Neuronal stem cell (in vitro differentiated cells): ENCODE measurements around the gene LIG3.
"Not testable (repeated sequence)": the region's sequence is repeated elsewhere in the genome, so short reads cannot be mapped to it uniquely, and the experiment has no call there.

Source experiments
- DNase-seq: peaks from one replicate; pipeline ENCODE4 v3.0.0-alpha.2; 2013; ENCODE audit warnings: low spot score
- H2AFZ ChIP-seq: one replicate; pipeline ENCODE4 v1.6.1; 2013; ENCODE audit warnings: mild to moderate bottlenecking, low read length, inconsistent platforms
- H2AK5ac ChIP-seq: 2 replicates; pipeline ENCODE4 v1.6.1; 2013; ENCODE audit warnings: low read depth, mild to moderate bottlenecking, inconsistent platforms, low read length, moderate library complexity, mixed read lengths
- H2BK120ac ChIP-seq: 2 replicates; pipeline ENCODE4 v1.6.1; 2013; ENCODE audit warnings: low read depth, mild to moderate bottlenecking, inconsistent platforms, low read length, moderate library complexity, mixed read lengths
- H2BK12ac ChIP-seq: one replicate; pipeline ENCODE4 v1.6.1; 2013; ENCODE audit warnings: low read length, inconsistent platforms
- H2BK15ac ChIP-seq: 2 replicates; pipeline ENCODE4 v1.6.1; 2013; ENCODE audit warnings: mild to moderate bottlenecking, low read length, inconsistent platforms, mixed read lengths
- H2BK5ac ChIP-seq: one replicate; pipeline ENCODE4 v1.6.1; 2013; ENCODE audit warnings: inconsistent platforms, mild to moderate bottlenecking, low read length, moderate library complexity
- H3K14ac ChIP-seq: one replicate; pipeline ENCODE4 v1.6.1; 2013; ENCODE audit warnings: low read length, inconsistent platforms
- H3K18ac ChIP-seq: 2 replicates; pipeline ENCODE4 v1.6.1; 2013; ENCODE audit warnings: low read length, inconsistent platforms
- H3K23ac ChIP-seq: 2 replicates; pipeline ENCODE4 v1.6.1; 2013; ENCODE audit warnings: low read depth, mild to moderate bottlenecking, mixed read lengths, low read length, inconsistent platforms; ENCODE audit not compliant: poor library complexity
- H3K27ac ChIP-seq: replicated peaks from 3 replicates; pipeline ENCODE4 v1.5.1; 2013; ENCODE audit warnings: low read length, inconsistent platforms
- H3K27me3 ChIP-seq, 3 experiments: 2 replicates each; pipeline ENCODE4 v1.6.1; 2013; ENCODE audit warnings: low read length in 3 of 3, mild to moderate bottlenecking in 2 of 3, inconsistent platforms in 1 of 3, low read depth in 1 of 3, mixed read lengths in 1 of 3, moderate library complexity in 1 of 3; ENCODE audit not compliant: control insufficient read depth in 3 of 3, insufficient read depth in 3 of 3
- H3K36me3 ChIP-seq, 2 donors: replicated peaks in 1 of 2; 2 replicates each; pipeline ENCODE4 v1.6.1; 2013; ENCODE audit warnings: low read length in 2 of 2; ENCODE audit not compliant: control insufficient read depth in 2 of 2, insufficient read depth in 2 of 2
- H3K4ac ChIP-seq: 2 replicates; pipeline ENCODE4 v1.6.1; 2013; ENCODE audit warnings: inconsistent platforms, mild to moderate bottlenecking, low read length, moderate library complexity
- H3K4me1 ChIP-seq, 2 donors: 1 replicate in 1 of 2; 2 replicates in 1 of 2; pipeline ENCODE4 v1.6.1; 2013; ENCODE audit warnings: low read length in 2 of 2, low read depth in 1 of 2; ENCODE audit not compliant: control insufficient read depth in 2 of 2, insufficient read depth in 1 of 2
- H3K4me2 ChIP-seq: one replicate; pipeline ENCODE4 v1.6.1; 2013; ENCODE audit warnings: mild to moderate bottlenecking, low read length, inconsistent platforms; ENCODE audit not compliant: insufficient read depth, poor library complexity, severe bottlenecking
- H3K4me3 ChIP-seq, 2 donors: 2 replicates each; pipeline ENCODE4 v1.5.1; 2013; ENCODE audit warnings: low read length in 2 of 2, mild to moderate bottlenecking in 2 of 2, inconsistent platforms in 1 of 2, moderate library complexity in 1 of 2
- H3K79me1 ChIP-seq: one replicate; pipeline ENCODE4 v1.6.1; 2013; ENCODE audit warnings: low read depth, mild to moderate bottlenecking, inconsistent platforms, low read length, moderate library complexity
- H3K9ac ChIP-seq: one replicate; pipeline ENCODE4 v1.6.1; 2013; ENCODE audit warnings: mild to moderate bottlenecking, low read depth, low read length, inconsistent platforms; ENCODE audit not compliant: poor library complexity
- H3K9me3 ChIP-seq, 2 donors: replicated peaks in 1 of 2; 2 replicates each; pipeline versions ENCODE3 to v1.6.1; 2013; ENCODE audit warnings: low read length in 2 of 2, mild to moderate bottlenecking in 2 of 2, inconsistent platforms in 1 of 2, low read depth in 1 of 2, mixed read lengths in 1 of 2, moderate library complexity in 1 of 2; ENCODE audit not compliant: control insufficient read depth in 2 of 2, insufficient read depth in 1 of 2
- H4K8ac ChIP-seq: one replicate; pipeline ENCODE4 v1.6.1; 2013; ENCODE audit warnings: low read depth, mild to moderate bottlenecking, inconsistent platforms, low read length, moderate library complexity
- H4K91ac ChIP-seq: one replicate; pipeline ENCODE4 v1.6.1; 2013; ENCODE audit warnings: low read length, low read depth, mild to moderate bottlenecking, inconsistent platforms; ENCODE audit not compliant: poor library complexity
- WGBS, 2 donors: extraction: QIAGEN DNeasy Blood & Tissue Kit; methylation state at CpG; one replicate each; pipeline ENCODE4 v1.1.7; 2013; ENCODE audit warnings: missing lambda C conversion rate in 2 of 2, mixed read lengths in 1 of 2; ENCODE audit not compliant: insufficient read length in 2 of 2, insufficient replicate concordance in 1 of 2; ENCODE audit errors: extremely low coverage in 2 of 2; 5-methylcytosine and 5-hydroxymethylcytosine counted together

Gene LIG3

DNA sequence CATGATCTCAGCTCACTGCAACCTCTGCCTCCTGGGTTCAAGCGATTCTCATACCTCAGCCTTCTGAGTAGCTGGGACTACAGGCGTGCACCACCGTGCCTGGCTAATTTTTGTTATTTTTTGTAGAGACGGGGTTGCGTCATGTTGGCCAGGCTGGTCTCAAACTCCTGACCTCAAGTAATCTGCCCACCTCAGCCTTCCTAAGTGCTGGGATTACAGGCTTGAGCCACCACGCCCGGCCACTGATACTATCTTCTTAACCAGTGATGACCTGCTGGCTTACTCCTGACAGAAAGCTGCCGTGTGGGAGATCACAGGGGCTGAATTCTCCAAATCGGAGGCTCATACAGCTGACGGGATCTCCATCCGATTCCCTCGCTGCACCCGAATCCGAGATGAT lies 20.7 kb downstream of the LIG3 start:
- H2BK15ac ChIP-seq, H3K23ac ChIP-seq, H3K4me2 ChIP-seq, H3K18ac ChIP-seq, H3K27ac ChIP-seq, H2BK5ac ChIP-seq, H3K79me1 ChIP-seq, H4K91ac ChIP-seq, H2AK5ac ChIP-seq, H2AFZ ChIP-seq, H3K4me3 ChIP-seq, H2BK120ac ChIP-seq, DNase-seq, H3K9ac ChIP-seq, H4K8ac ChIP-seq, H3K27me3 ChIP-seq, H3K4ac ChIP-seq, H2BK12ac ChIP-seq, H3K14ac ChIP-seq, H3K9me3 ChIP-seq, H3K4me1 ChIP-seq: not testable (repeated sequence)
- WGBS, 2 donors = no CpG with 5 or more reads among the region's 14 CpGs
- peaks cover 80 to 96% of the 10 kb centered on the region in 2 donors for H3K36me3 ChIP-seq

DNA sequence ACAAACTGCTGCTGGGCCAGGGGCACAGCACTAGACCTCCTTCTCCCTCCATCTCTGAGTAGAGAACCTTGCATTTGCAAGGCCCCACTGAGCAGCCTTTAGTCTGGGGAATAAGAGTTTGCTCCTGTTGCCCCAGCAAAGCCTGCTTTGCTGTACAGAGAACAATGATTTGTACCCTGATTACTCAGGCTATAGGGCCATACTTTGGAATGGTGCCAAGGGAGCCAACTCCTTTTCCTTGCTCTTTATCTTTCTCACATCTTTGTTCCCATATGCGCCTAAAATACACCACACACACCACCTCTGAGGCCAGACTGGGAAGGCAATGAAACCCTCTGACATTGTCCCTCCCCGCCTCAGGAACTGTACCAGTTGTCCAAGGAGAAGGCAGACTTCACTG lies 21.2 kb downstream of the LIG3 start:
- no peak for DNase-seq
- no peak overlapping the region for H2AK5ac ChIP-seq
- no peak overlapping the region for H4K91ac ChIP-seq
- H3K36me3 ChIP-seq = peaks cover 81 to 96% of the 10 kb centered on the region in 2 donors
- no CpG with 5 or more reads among the region's 2 CpGs for WGBS, 2 donors
- H3K9ac ChIP-seq = no peak overlapping the region
- H3K4ac ChIP-seq = no peak overlapping the region
- H3K79me1 ChIP-seq = no peaks in the 10 kb centered on the region
- H3K18ac ChIP-seq = no peak overlapping the region
- no peak overlapping the region for H2BK12ac ChIP-seq
- no peak overlapping the region for H2BK120ac ChIP-seq
- no peak overlapping the region for H2BK5ac ChIP-seq
- no peaks in the 10 kb centered on the region for H3K4me1 ChIP-seq
- H3K9me3 ChIP-seq = no peaks in the 10 kb centered on the region
- no peak overlapping the region for H2AFZ ChIP-seq
- no peak overlapping the region for H3K23ac ChIP-seq
- H2BK15ac ChIP-seq = no peak overlapping the region
- H3K27me3 ChIP-seq = no peaks in the 10 kb centered on the region
- H3K4me3 ChIP-seq = no peak overlapping the region
- no peak overlapping the region for H3K27ac ChIP-seq
- no peak overlapping the region for H3K4me2 ChIP-seq
- no peak overlapping the region for H3K14ac ChIP-seq
- no peak overlapping the region for H4K8ac ChIP-seq

DNA sequence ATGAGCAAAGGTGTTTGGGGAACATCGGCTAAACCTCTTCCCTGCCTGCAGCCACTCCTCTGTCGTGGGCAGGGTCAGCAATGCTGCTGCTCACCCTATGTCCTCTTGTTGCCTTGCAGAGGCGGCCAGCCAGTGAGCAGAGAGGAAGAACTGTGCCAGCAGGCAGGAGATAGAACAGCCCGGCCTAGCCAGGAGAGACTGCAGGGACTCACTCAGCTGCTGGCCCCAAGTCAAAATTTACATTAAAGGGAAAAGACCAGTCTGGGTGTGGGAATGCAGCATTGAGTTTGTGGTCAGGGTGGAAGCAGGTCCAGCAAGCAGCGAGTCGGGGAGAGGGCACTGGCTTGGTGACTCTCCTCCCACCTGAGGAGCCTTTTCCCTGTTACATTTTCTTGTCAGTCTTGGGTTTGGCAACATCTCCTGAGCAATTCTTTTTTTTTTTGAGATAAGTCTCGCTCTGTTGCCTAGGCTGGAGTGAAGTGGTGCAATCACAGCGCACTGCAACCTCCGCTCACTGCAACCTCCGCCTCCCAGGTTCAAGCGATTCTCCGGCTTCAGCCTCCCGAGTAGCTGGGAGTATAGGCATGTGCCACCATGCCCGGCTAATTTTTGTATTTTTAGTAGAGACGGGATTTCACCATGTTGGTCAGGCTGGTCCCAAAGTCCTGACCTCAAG lies 22.7 kb downstream of the LIG3 start:
- no peak overlapping the region for H3K27ac ChIP-seq
- no CpG with 5 or more reads among the region's 15 CpGs for WGBS, 2 donors
- DNase-seq = no peak

DNA sequence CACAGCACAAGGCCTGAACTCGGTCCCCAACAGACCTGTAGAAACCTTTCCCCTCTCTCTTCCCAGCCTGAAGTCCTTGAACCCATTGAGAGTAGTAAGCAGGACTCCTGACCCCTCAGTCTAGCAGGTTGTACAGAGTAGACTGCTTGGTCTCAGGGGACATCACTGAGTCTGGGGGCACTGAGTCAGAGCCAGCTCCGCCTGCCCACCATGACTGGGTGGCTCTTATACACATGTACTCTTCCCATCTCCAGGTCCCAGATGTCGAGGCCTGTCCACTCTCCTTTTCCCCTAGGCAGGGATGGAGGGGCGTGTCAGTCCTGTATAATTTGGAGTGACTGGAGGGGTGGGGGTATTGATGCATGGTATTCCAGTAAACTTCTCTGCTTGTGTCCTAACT lies 23.5 kb downstream of the LIG3 start:
- no peak for DNase-seq
- H3K23ac ChIP-seq = no peak overlapping the region
- H3K36me3 ChIP-seq = peaks cover 64 to 92% of the 10 kb centered on the region in 2 donors
- H2BK5ac ChIP-seq = no peak overlapping the region
- H2BK120ac ChIP-seq = no peak overlapping the region
- no peak overlapping the region for H3K18ac ChIP-seq
- H3K4ac ChIP-seq = no peak overlapping the region
- no CpG with 5 or more reads among the region's 4 CpGs for WGBS, 2 donors
- no peaks in the 10 kb centered on the region for H3K9me3 ChIP-seq
- no peak overlapping the region for H3K14ac ChIP-seq
- no peak overlapping the region for H2AFZ ChIP-seq
- no peaks in the 10 kb centered on the region for H3K4me1 ChIP-seq
- H2AK5ac ChIP-seq = no peak overlapping the region
- no peak overlapping the region for H3K4me3 ChIP-seq
- no peaks in the 10 kb centered on the region for H3K79me1 ChIP-seq
- no peak overlapping the region for H2BK12ac ChIP-seq
- no peak overlapping the region for H4K91ac ChIP-seq
- no peak overlapping the region for H3K4me2 ChIP-seq
- H3K27me3 ChIP-seq = no peaks in the 10 kb centered on the region
- H2BK15ac ChIP-seq = no peak overlapping the region
- no peak overlapping the region for H3K9ac ChIP-seq
- H4K8ac ChIP-seq = peak overlapping the region; percentile 21
- H3K27ac ChIP-seq = no peak overlapping the region

More for the DNA sequence above, 22.7 kb downstream of the LIG3 start:
- no peaks in the 10 kb centered on the region for H3K27me3 ChIP-seq
- H3K14ac ChIP-seq = no peak overlapping the region
- H2BK12ac ChIP-seq = no peak overlapping the region
- no peaks in the 10 kb centered on the region for H3K79me1 ChIP-seq
- H2BK5ac ChIP-seq = no peak overlapping the region
- H4K91ac ChIP-seq = no peak overlapping the region
- no peak overlapping the region for H3K4ac ChIP-seq
- peaks cover 70 to 94% of the 10 kb centered on the region in 2 donors for H3K36me3 ChIP-seq
- H3K9me3 ChIP-seq = no peaks in the 10 kb centered on the region
- no peak overlapping the region for H3K4me2 ChIP-seq
- H2BK15ac ChIP-seq = no peak overlapping the region
- H2AK5ac ChIP-seq = no peak overlapping the region
- no peak overlapping the region for H2AFZ ChIP-seq
- H4K8ac ChIP-seq = no peak overlapping the region
- H3K4me1 ChIP-seq = no peaks in the 10 kb centered on the region
- no peak overlapping the region for H3K18ac ChIP-seq
- H3K4me3 ChIP-seq = no peak overlapping the region
- no peak overlapping the region for H2BK120ac ChIP-seq
- H3K23ac ChIP-seq = no peak overlapping the region
- H3K9ac ChIP-seq = no peak overlapping the region
